DND-41 (cell line): Measurements from ENCODE around the gene SMPD2.

Source experiments
- ATAC-seq: fragments of 200-7000 bp; cut with Tn5 transposase; 3 replicates; pipeline ENCODE4 v1.9.1; 2021; ENCODE audit warnings: low read depth; ENCODE audit not compliant: insufficient read depth
- DNase-seq: peaks from one replicate; pipeline ENCODE4 v3.0.0-alpha.2; 2020
- H2AFZ ChIP-seq: 2 replicates; pipeline ENCODE4 v1.6.0; 2012; ENCODE audit warnings: low read depth, low read length
- H3K27ac ChIP-seq: 2 replicates; pipeline ENCODE4 v1.5.1; 2012; ENCODE audit warnings: low read length, inconsistent platforms
- H3K27me3 ChIP-seq: fragments of 200-600 bp; sonication (generic); 2 replicates; pipeline ENCODE4 v1.6.0; 2012; ENCODE audit warnings: low read length, mild to moderate bottlenecking, inconsistent platforms; ENCODE audit not compliant: insufficient read depth, poor library complexity
- H3K36me3 ChIP-seq: 2 replicates; pipeline ENCODE4 v1.5.1; 2012; ENCODE audit warnings: low read length, inconsistent platforms; ENCODE audit not compliant: insufficient read depth
- H3K4me1 ChIP-seq: 2 replicates; pipeline ENCODE4 v1.5.1; 2012; ENCODE audit warnings: mild to moderate bottlenecking, low read length; ENCODE audit not compliant: insufficient read depth
- H3K4me2 ChIP-seq: 2 replicates; pipeline ENCODE4 v1.6.0; 2012; ENCODE audit warnings: mild to moderate bottlenecking, moderate library complexity, low read length, inconsistent platforms; ENCODE audit not compliant: insufficient read depth
- H3K4me3 ChIP-seq, 2 experiments: fragments of 200-600 bp in 1 of 2; shearing (Covaris generic) in 1 of 2; 2 replicates each; pipeline ENCODE4 v1.5.1; 2012 to 2016; ENCODE audit warnings: inconsistent platforms in 2 of 2, low read length in 2 of 2, mild to moderate bottlenecking in 2 of 2, low read depth in 1 of 2, moderate library complexity in 1 of 2
- H3K79me2 ChIP-seq: 2 replicates; pipeline ENCODE4 v1.6.0; 2012; ENCODE audit warnings: low read length, inconsistent platforms; ENCODE audit not compliant: insufficient read depth
- H3K9ac ChIP-seq: 2 replicates; pipeline ENCODE4 v1.6.0; 2012; ENCODE audit warnings: low read depth, mild to moderate bottlenecking, inconsistent platforms, low read length, moderate library complexity
- H3K9me3 ChIP-seq: 2 replicates; pipeline ENCODE4 v1.5.1; 2012; ENCODE audit warnings: low read length, moderate library complexity, mild to moderate bottlenecking, inconsistent platforms; ENCODE audit not compliant: insufficient read depth, severe bottlenecking
- H4K20me1 ChIP-seq: 2 replicates; pipeline ENCODE4 v1.6.0; 2012; ENCODE audit warnings: low read length; ENCODE audit not compliant: insufficient read depth
- EZH2 ChIP-seq: IDR thresholded peaks from 3 replicates; pipeline ENCODE4 v1.6.1; 2012; ENCODE audit warnings: borderline replicate concordance, low read depth, mild to moderate bottlenecking, moderate library complexity, low read length, inconsistent platforms; ENCODE audit not compliant: severe bottlenecking
- TF ChIP-seq, protein P1 (sequence below): IDR thresholded peaks from 2 replicates; pipeline ENCODE4 v1.5.1; 2012; ENCODE audit warnings: borderline replicate concordance, low read length, moderate library complexity, mild to moderate bottlenecking; ENCODE audit not compliant: poor library complexity, severe bottlenecking; ENCODE audit errors: extremely low read depth

The SMPD2 gene

DNA sequence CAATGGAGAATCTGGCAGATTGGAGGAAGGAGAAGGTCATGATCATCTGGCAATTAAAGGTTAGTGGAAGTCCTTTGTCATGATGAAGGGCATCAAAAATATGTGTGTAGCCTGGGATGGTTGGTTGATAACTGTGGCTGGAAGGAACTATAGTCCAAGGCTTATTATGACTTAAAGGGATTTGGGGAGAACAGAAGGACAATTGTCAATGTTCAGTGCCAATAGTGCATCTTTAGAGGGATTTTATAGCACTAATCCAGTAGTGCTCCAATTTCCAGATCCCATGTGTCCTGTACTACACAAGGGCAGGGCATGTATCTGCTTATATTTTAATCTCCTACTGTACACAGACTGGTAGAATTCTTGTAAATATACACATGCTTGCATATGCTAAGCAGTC lies 47.5 kb downstream of the SMPD2 start:
- no peak overlapping the region for H3K4me2 ChIP-seq
- H3K9ac ChIP-seq = no peak overlapping the region
- DNase-seq (no peak), ATAC-seq (no peak)
- no peak overlapping the region for H3K27ac ChIP-seq
- H4K20me1 ChIP-seq = no peaks in the 10 kb centered on the region
- H2AFZ ChIP-seq = no peak overlapping the region
- H3K79me2 ChIP-seq = no peaks in the 10 kb centered on the region
- H3K36me3 ChIP-seq = no peaks in the 10 kb centered on the region
- peaks cover 38% of the 10 kb centered on the region for H3K4me1 ChIP-seq
- TF ChIP-seq, protein P1, sequence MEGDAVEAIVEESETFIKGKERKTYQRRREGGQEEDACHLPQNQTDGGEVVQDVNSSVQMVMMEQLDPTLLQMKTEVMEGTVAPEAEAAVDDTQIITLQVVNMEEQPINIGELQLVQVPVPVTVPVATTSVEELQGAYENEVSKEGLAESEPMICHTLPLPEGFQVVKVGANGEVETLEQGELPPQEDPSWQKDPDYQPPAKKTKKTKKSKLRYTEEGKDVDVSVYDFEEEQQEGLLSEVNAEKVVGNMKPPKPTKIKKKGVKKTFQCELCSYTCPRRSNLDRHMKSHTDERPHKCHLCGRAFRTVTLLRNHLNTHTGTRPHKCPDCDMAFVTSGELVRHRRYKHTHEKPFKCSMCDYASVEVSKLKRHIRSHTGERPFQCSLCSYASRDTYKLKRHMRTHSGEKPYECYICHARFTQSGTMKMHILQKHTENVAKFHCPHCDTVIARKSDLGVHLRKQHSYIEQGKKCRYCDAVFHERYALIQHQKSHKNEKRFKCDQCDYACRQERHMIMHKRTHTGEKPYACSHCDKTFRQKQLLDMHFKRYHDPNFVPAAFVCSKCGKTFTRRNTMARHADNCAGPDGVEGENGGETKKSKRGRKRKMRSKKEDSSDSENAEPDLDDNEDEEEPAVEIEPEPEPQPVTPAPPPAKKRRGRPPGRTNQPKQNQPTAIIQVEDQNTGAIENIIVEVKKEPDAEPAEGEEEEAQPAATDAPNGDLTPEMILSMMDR = no peak
- TF ChIP-seq EZH2 = no peak
- H3K9me3 ChIP-seq = no peaks in the 10 kb centered on the region
- H3K27me3 ChIP-seq = no peaks in the 10 kb centered on the region
- H3K4me3 ChIP-seq = no peak overlapping the region

DNA sequence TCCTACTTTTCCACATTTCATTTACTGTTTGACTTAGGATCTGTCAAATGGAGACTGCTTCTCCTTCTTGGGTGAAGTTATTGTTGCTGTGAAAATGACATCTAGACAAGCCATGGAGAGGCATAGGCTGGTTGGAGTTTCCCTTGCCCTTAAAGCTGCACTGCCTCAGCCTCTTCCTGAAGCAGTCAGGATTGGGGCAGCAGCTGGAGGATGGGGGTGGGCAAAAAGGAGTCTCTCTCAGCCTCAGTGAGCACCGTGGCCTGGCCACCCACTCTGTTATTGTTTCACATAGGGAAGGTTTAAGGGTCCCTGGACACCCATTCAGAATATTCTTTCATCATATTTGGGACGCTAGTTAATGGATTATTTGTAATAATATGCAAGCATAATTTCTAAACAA lies 50.2 kb downstream of the SMPD2 start:
- DNase-seq (peak; percentile 44), ATAC-seq (peak; percentile 41)
- peak overlapping the region; percentile 63 for H3K4me2 ChIP-seq
- peak overlapping the region; percentile 81 for H3K27ac ChIP-seq
- no peaks in the 10 kb centered on the region for H3K9me3 ChIP-seq
- H3K27me3 ChIP-seq = no peaks in the 10 kb centered on the region
- peak overlapping the region; percentile 68 for H2AFZ ChIP-seq
- H3K79me2 ChIP-seq = no peaks in the 10 kb centered on the region
- TF ChIP-seq EZH2 = no peak
- TF ChIP-seq, protein P1 = no peak
- H3K4me3 ChIP-seq = peak overlapping the region in 1 of 2 experiments; percentile 45; a peak in 2 of 4 replicates
- no peaks in the 10 kb centered on the region for H3K36me3 ChIP-seq
- H3K9ac ChIP-seq = peak overlapping the region; percentile 41
- peaks cover 26% of the 10 kb centered on the region for H3K4me1 ChIP-seq
- H4K20me1 ChIP-seq = no peaks in the 10 kb centered on the region

DNA sequence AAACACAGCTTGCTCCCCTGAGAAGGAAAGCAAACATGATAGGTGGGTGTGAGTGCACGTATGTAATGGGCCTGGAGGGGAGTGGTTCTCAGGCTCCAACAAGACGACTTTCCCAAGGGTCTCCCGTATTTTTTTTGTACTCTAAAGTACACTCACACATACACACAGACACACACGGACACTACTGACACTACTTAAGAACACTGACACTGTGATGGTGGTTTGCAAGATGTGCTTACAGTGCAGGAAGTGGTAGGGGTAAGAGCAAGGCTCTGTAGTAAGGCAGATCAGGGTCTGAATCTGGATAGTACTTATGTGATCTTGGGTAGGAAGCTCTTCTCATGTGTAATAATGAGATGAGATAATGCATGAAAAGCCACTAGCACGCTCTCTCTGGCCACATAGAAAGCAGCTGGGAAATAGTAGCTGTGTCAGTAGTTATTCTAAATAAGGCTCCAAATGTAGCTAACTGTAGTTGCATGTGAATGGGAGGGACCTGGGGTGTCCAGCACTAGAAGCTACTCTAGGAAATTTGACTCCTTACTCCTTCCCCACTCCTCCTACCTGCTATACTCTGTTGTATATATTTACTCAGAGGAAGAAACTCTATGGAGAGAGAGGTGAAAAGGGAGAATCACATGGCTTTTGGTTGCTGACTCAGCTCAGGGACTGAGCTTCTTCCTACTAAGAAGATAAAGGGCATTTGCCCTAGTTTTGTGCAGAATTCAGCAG lies 50.8 kb downstream of the SMPD2 start:
- no peak for TF ChIP-seq EZH2
- TF ChIP-seq, protein P1 = no peak
- Histone ChIP-seq H3K9ac (peak overlapping the region; percentile 41), H3K4me2 (peak overlapping the region; percentile 63)

More for the DNA sequence above, 50.8 kb downstream of the SMPD2 start:
- no peaks in the 10 kb centered on the region for H3K9me3 ChIP-seq
- H3K36me3 ChIP-seq = no peaks in the 10 kb centered on the region
- peak overlapping the region; percentile 81 for H3K27ac ChIP-seq
- H3K4me3 ChIP-seq = peak overlapping the region in 1 of 2 experiments; percentile 45; a peak in 2 of 4 replicates
- peak overlapping the region; percentile 68 for H2AFZ ChIP-seq
- DNase-seq = peak; percentile 68
- H3K4me1 ChIP-seq = peaks cover 26% of the 10 kb centered on the region
- ATAC-seq = peak; percentile 99
- H4K20me1 ChIP-seq = no peaks in the 10 kb centered on the region
- no peaks in the 10 kb centered on the region for H3K27me3 ChIP-seq
- no peaks in the 10 kb centered on the region for H3K79me2 ChIP-seq
